KMS-11 (cell line): ENCODE measurements around the gene SPATC1L.
"Not testable (repeated sequence)": the region's sequence is repeated elsewhere in the genome, so short reads cannot be mapped to it uniquely, and the experiment has no call there.

Source experiments
- H2AFZ ChIP-seq: fragments of 200-600 bp; sonication (generic); 2 replicates; pipeline ENCODE4 v1.6.1; 2016; ENCODE audit warnings: antibody characterized with exemption, mixed run types, low read depth
- H3K27ac ChIP-seq: fragments of 200-600 bp; sonication (generic); 2 replicates; pipeline ENCODE4 v1.6.1; 2016; ENCODE audit warnings: mild to moderate bottlenecking, mixed run types
- H3K27me3 ChIP-seq: fragments of 200-600 bp; sonication (generic); 2 replicates; pipeline ENCODE4 v1.6.1; 2017; ENCODE audit warnings: mild to moderate bottlenecking, low read depth, mixed run types, moderate library complexity; ENCODE audit not compliant: insufficient read depth
- H3K36me3 ChIP-seq: fragments of 200-600 bp; sonication (generic); 2 replicates; pipeline ENCODE4 v1.6.1; 2017; ENCODE audit warnings: mild to moderate bottlenecking, mixed run types; ENCODE audit not compliant: insufficient read depth
- H3K4me1 ChIP-seq: fragments of 200-600 bp; sonication (generic); 2 replicates; pipeline ENCODE4 v1.6.1; 2016; ENCODE audit warnings: mild to moderate bottlenecking, low read depth, mixed run types; ENCODE audit not compliant: poor library complexity, severe bottlenecking
- H3K4me2 ChIP-seq: fragments of 200-600 bp; sonication (generic); 2 replicates; pipeline ENCODE4 v1.7.0; 2016; ENCODE audit warnings: mild to moderate bottlenecking, mixed run types
- H3K4me3 ChIP-seq: fragments of 200-600 bp; sonication (generic); IDR thresholded peaks from 2 replicates; pipeline ENCODE4 v1.6.1; 2017; ENCODE audit warnings: low read depth, low read length, mixed read lengths; ENCODE audit not compliant: insufficient read depth
- H3K79me2 ChIP-seq: fragments of 200-600 bp; sonication (generic); 2 replicates; pipeline ENCODE4 v1.6.1; 2016; ENCODE audit warnings: low read depth, mixed run types; ENCODE audit not compliant: insufficient read depth
- H3K9ac ChIP-seq: fragments of 200-600 bp; sonication (generic); 2 replicates; pipeline ENCODE4 v1.6.1; 2016; ENCODE audit warnings: mild to moderate bottlenecking, mixed run types
- H4K20me1 ChIP-seq: fragments of 200-600 bp; sonication (generic); 2 replicates; pipeline ENCODE4 v1.6.1; 2016; ENCODE audit warnings: mild to moderate bottlenecking, mixed run types; ENCODE audit not compliant: insufficient read depth
- CTCF ChIP-seq: fragments of 200-600 bp; sonication (generic); conservative IDR thresholded peaks from 2 replicates; pipeline ENCODE4 v1.6.1; 2017; ENCODE audit warnings: low read depth, mild to moderate bottlenecking, antibody characterized with exemption, low read length, moderate library complexity, mixed read lengths

The SPATC1L gene

GRCh38 chr21:46227811-46228344 is 43.6 kb upstream of the SPATC1L start:
- peak overlapping the region; percentile 36; the same call in 1 of the 2 replicates for H2AFZ ChIP-seq
- no peaks in the 10 kb centered on the region for H3K27me3 ChIP-seq
- H3K79me2 ChIP-seq, result peaks cover 82% of the 10 kb centered on the region
- H3K4me3 ChIP-seq, result no peak overlapping the region
- peaks cover 43% of the 10 kb centered on the region for H3K4me1 ChIP-seq
- peak overlapping the region; percentile 62; the same call in 1 of the 2 replicates for H3K9ac ChIP-seq
- TF ChIP-seq CTCF, result no peak
- H3K36me3 ChIP-seq, result no peaks in the 10 kb centered on the region; the same call in 1 of the 2 replicates
- peak overlapping the region; percentile 80 for H3K4me2 ChIP-seq
- 0 out of 2 replicates have a peak, but pooled peaks cover 15% of the 10 kb centered on the region for H4K20me1 ChIP-seq
- peak overlapping the region; percentile 39 for H3K27ac ChIP-seq

DNA sequence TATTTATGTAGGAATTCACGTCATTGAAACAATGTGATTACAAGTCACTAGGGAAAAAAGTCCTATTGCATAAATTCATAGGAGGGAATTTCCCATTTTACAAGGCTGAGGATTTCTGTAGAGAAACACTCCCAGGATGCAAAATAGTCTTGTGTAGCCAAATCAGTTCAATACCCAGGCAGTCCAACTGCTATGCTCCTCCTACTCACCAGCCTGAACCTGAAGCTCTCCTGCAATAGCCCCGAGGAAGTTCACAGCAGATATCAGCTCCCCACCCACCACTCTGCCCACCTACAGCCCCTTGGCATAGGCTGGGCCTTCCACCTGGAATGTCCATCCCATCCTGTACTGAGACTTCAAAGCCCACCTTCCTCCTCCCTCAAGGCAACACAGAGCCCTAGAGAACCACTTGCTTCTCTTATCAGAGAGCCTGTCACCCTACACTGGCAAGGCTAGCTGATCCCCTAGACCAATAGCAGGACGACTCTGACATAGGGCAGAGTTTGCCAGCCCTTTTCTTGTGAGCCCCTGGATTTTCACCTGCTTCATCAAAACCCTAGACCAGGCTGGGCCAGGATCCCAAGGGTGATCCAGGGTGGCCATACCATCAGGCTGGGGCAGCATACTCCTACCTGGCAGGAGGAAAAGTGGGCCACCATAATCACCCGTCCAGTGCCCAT is 42.8 kb upstream of the SPATC1L start:
- H3K27me3 ChIP-seq, result no peaks in the 10 kb centered on the region
- H2AFZ ChIP-seq, result no peak overlapping the region
- peaks cover 4% of the 10 kb centered on the region; the same call in 1 of the 2 replicates for H3K36me3 ChIP-seq
- H3K79me2 ChIP-seq, result peaks cover 90% of the 10 kb centered on the region
- H3K4me3 ChIP-seq, result no peak overlapping the region
- no peak for TF ChIP-seq CTCF
- peaks cover 43% of the 10 kb centered on the region for H3K4me1 ChIP-seq
- H4K20me1 ChIP-seq, result 0 out of 2 replicates have a peak, but pooled peaks cover 15% of the 10 kb centered on the region
- peak overlapping the region; percentile 4; the same call in 1 of the 2 replicates for H3K27ac ChIP-seq
- H3K4me2 ChIP-seq, result peak overlapping the region; percentile 80
- peak overlapping the region; percentile 62; the same call in 1 of the 2 replicates for H3K9ac ChIP-seq

GRCh38 chr21:46226146-46226545 is 41.9 kb upstream of the SPATC1L start:
- TF ChIP-seq CTCF, result no peak
- Histone ChIP-seq H2AFZ (no peak overlapping the region), H3K9ac (no peak overlapping the region), H3K4me2 (peak overlapping the region; percentile 80), H3K79me2 (peaks cover 83% of the 10 kb centered on the region), H4K20me1 (0 out of 2 replicates have a peak, but pooled peaks cover 15% of the 10 kb centered on the region), H3K36me3 (peaks cover 4% of the 10 kb centered on the region; the same call in 1 of the 2 replicates), H3K27ac (peak overlapping the region; percentile 4; the same call in 1 of the 2 replicates), H3K27me3 (no peaks in the 10 kb centered on the region), H3K4me3 (no peak overlapping the region), H3K4me1 (peaks cover 34% of the 10 kb centered on the region)

- H3K4me2 ChIP-seq, result not testable (repeated sequence)
- 0 out of 2 replicates have a peak, but pooled peaks cover 15% of the 10 kb centered on the region for H4K20me1 ChIP-seq
These were observed 39.4 kb upstream of the SPATC1L start for GRCh38 chr21:46223661-46224060.

More at GRCh38 chr21:46223661-46224060, 39.4 kb upstream of the SPATC1L start:
- not testable (repeated sequence) for H2AFZ ChIP-seq, H3K27me3 ChIP-seq, H3K36me3 ChIP-seq, H3K4me3 ChIP-seq, H3K27ac ChIP-seq, H3K9ac ChIP-seq
- Histone ChIP-seq H3K79me2 (peaks cover 65% of the 10 kb centered on the region), H3K4me1 (peaks cover 21% of the 10 kb centered on the region)
